Activated T-cell treated with anti-CD3 and anti-CD28 coated beads for 1 hour (primary cell): ENCODE results near the gene DNA2.
"Not testable (repeated sequence)": the region's sequence is repeated elsewhere in the genome, so short reads cannot be mapped to it uniquely, and the experiment has no call there.

Experiments
- DNase-seq: peaks from one replicate; pipeline ENCODE4 v3.0.0-alpha.2; 2020; ENCODE audit warnings: low read depth

DNA2 gene

GRCh38 chr10:68471586-68472408, at the start of gene DNA2:
Gene DNA2, minus strand, starts transcription at chr10:68471973. Its CDS starts 109 bp downstream, at chr10:68471864.
- peak; percentile 58 for DNase-seq

- not testable (repeated sequence) for DNase-seq
These were observed 46.8 kb upstream of the DNA2 start for GRCh38 chr10:68518609-68519008.

- no peak for DNase-seq
These were observed 45.4 kb upstream of the DNA2 start for GRCh38 chr10:68517188-68517587.

- DNase-seq, result no peak
These were observed 45.0 kb upstream of the DNA2 start for GRCh38 chr10:68516766-68517165.

- DNase-seq, result not testable (repeated sequence)
These were observed 44.4 kb upstream of the DNA2 start for GRCh38 chr10:68516216-68516615.

GRCh38 chr10:68508090-68508489, 36.3 kb upstream of the DNA2 start:
- DNase-seq, result no peak

- DNase-seq, result no peak
These were observed 34.6 kb upstream of the DNA2 start for GRCh38 chr10:68506411-68506810.

- no peak for DNase-seq
These were observed 31.1 kb upstream of the DNA2 start for GRCh38 chr10:68502846-68503245.

- DNase-seq, result no peak
These were observed 29.9 kb upstream of the DNA2 start for GRCh38 chr10:68501691-68502090.

- no peak for DNase-seq
These were observed 27.8 kb upstream of the DNA2 start for GRCh38 chr10:68499544-68499943.

- DNase-seq, result no peak
These were observed 24.3 kb upstream of the DNA2 start for GRCh38 chr10:68496072-68496471.

- no peak for DNase-seq
These were observed 20.3 kb upstream of the DNA2 start for GRCh38 chr10:68492118-68492517.

- DNase-seq, result no peak
These were observed 18.1 kb upstream of the DNA2 start for GRCh38 chr10:68489919-68490318.

GRCh38 chr10:68474021-68474420, 2.2 kb upstream of the DNA2 start:
- DNase-seq, result no peak

GRCh38 chr10:68471063-68471585, 649 bp downstream of the DNA2 start:
- DNase-seq, result no peak

- no peak for DNase-seq
These were observed 1.5 kb downstream of the DNA2 start for GRCh38 chr10:68470300-68470699.

- no peak for DNase-seq
These were observed 1.9 kb downstream of the DNA2 start for GRCh38 chr10:68469838-68470237.

GRCh38 chr10:68464729-68465128, 7.0 kb downstream of the DNA2 start:
- not testable (repeated sequence) for DNase-seq

- DNase-seq, result no peak
These were observed 8.2 kb downstream of the DNA2 start for GRCh38 chr10:68463365-68464093.

GRCh38 chr10:68462536-68462935, 9.2 kb downstream of the DNA2 start:
- DNase-seq, result no peak

GRCh38 chr10:68461032-68461431, 10.7 kb downstream of the DNA2 start:
- no peak for DNase-seq

GRCh38 chr10:68449698-68450097, 22.1 kb downstream of the DNA2 start:
- not testable (repeated sequence) for DNase-seq

- no peak for DNase-seq
These were observed 25.6 kb downstream of the DNA2 start for GRCh38 chr10:68446179-68446578.
